ENCODE data around the gene NXT1.
A peak's percentile ranks its signal among the peaks of the same experiment; 100 is the strongest.
"Not testable (repeated sequence)": the region's sequence is repeated elsewhere in the genome, so short reads cannot be mapped to it uniquely, and the experiment has no call there.

NXT1 gene

DNA sequence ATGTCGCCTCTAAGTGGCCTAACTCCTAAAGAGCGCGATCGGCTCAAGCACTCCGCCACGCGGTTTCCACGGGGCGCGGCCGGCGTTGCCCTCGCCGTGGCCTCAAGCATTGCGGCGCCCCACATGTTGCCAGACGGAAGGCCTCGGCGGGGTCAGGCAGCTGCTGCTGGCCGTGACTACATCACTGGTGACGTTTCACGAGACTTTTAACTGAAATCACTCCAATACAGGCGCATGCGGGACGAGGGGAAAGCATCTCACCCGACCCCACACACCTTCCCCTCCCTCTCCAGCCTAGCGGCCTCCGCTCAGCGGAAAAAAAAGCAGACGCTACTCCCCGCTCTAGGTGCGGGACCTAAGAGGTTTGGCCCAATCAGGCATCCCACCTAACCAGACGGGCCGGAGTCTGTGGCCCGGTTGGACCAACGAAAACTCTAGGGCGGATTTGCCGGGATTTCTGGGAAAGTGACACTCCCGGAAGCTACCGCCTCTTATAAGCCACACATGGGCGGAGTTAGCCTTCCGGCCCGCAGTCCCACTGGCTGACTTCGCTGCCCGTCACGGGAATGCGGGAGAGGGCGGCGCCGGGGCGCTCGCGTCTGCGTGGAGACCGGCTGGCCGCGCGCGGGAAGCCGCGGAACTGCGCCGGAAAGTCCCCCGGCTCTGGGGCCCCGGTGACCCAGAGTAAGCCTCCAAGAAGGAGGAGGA lies at the start of gene NXT1:
NXT1 (plus strand) TSS at position 596 of the 708 bp plus-strand sequence. CDS start 3,251 bp downstream, outside the sequence.
- peak; percentile 96 for DNase-seq

DNA sequence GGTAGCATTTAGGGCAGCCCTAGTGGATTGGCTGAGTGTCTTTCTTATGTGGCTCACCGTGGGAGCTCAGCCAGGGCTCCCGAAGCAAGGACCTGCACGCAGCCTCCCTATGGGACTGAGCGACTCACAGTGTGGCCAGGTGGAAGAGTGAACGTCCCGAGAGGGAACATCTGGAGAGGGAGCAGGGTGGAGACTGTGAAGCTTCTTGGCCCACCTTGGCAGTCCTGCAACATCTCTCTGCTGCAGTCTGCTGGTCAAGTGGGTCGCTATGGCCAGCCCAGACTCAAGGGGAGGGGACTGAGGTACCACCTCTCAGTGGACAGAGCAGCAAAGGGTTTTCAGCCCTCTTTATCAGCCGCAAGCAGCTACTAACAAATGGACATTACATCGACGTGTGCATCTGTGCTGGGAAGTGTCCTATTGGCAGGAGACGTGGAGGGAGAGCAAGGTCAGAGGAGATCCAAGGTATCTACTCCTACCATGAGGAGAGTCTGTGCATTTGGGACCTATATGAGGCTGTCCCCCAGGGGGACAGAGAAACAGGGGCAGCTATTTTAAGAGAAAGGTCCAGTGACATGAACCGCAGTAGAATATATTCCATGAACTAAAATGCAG lies 49.0 kb upstream of the NXT1 start:
- DNase-seq, result no peak

DNA sequence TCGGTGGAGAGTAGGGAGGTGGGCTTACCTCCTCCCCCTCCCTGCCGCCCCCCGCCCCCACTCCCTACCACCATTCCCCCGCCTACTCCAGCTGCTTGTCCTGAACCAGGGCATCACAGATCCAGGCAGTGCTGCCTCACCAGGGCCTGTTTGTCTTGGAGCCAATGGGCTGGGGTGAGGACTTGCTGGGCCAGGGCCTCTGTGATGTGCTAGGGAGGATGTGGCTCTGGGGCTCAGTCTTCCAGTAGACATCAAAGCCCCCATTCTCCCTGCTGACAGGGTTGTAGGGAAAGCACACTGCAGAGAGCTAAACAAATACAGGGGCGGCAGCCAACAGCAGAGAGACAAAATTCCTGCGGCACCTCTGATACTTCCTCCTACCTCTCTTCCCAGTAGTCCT lies 48.2 kb upstream of the NXT1 start:
- no peak for DNase-seq

DNA sequence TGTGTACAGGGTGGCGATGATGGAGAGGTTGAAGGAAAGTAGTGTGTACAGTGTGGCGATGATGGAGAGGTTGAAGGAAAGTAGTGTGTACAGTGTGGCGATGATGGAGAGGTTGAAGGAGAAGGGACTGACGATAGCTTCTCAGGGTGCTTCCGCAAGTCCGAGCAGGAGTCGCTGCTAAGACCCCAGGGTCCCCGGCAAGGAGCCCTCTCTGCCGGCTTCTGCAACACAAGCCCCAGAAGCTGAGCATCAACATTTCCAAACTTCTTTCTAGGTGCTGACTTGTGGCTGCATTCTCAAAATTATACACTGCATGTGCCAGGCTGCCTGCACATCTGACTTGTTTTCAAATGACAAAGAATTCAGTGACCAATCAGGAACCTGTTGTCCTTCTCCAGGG lies 47.8 kb upstream of the NXT1 start:
- DNase-seq, result no peak

DNA sequence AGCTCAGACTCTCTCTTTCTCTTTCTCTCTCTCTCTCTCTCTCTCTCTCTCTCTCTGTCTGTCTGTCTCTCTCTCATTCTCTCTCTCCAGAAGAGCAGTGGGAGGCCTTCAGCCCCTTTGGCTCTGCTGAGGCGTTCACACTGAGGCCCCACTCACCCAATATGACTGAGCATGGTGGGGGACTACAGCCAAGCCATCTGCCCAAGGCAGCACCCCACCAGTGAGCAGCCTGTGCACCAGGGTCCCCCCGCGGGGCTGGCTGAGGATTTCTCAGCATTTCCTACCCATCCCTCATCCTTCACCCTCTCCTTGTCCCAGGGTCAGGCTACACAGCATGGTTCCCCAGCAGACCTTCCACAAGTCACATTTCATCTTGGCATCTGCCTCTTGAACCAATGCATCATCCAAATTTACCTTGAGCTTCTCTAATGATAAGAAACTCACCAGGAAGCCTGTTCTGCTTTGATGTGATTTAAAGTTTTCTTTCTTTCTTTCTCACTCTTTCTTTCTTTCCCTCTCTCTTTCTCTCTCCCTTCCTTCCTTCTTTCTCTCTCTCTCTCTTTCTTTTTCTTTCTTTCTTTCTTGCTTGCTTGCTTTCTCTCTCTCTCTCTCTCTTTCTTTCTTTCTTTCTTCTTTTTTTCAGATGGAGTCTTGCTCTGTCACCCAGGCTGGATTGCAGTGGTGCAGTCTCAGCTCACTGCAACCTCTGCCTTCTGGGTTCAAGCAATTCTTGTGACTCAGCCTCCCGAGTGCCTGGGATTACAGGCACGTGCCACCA lies 47.1 kb upstream of the NXT1 start:
- no peak for DNase-seq

DNA sequence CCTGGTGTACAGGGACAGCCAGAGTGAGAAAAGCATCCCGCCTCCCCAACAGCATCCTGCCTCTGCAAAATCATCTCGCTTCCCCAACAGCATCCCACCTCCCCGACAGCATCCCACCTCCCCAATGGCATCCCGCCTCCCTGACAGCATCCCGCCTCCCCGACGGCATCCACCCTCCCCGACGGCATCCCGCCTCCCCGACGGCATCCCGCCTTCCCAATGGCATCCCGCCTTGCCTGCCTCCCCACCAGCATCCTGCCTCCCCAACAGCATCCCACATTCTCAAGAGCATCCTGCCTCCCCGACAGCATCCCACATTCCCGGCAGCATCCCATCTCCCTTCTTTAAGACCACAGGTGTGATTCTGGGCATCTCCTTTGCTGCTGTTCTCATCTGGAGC lies 46.0 kb upstream of the NXT1 start:
- no peak for DNase-seq

DNA sequence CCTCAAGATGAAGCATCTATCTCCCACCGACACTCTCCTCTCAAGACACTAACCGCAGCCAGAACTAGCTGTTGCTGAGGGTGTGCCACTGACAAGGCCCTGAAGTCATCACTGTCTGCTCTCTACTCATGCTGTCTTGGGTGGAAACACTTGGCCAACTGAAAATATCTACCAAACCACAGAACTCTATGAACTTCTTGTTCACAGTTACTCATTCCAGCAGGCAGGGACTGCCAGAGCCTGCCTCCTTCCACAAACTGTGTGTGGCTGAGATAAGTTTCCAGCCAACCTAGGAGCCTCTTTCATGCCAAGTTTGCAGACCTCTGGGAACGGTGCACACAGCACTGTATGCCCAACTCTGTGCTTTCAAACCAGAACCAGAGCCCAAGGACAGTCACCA lies 45.5 kb upstream of the NXT1 start:
- DNase-seq, result no peak

DNA sequence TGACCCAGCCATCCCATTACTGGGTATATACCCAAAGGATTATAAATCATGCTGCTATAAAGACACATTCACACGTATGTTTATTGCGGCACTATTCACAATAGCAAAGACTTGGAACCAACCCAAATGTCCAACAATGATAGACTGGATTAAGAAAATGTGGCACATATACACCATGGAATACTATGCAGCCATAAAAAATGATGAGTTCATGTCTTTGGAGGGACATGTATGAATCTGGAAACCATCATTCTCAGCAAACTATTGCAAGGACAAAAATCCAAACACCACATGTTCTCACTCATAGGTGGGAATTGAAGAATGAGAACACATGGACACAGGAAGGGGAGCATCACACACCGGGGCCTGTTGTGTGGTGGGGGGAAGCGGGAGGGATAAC lies 43.2 kb upstream of the NXT1 start:
- not testable (repeated sequence) for DNase-seq

DNA sequence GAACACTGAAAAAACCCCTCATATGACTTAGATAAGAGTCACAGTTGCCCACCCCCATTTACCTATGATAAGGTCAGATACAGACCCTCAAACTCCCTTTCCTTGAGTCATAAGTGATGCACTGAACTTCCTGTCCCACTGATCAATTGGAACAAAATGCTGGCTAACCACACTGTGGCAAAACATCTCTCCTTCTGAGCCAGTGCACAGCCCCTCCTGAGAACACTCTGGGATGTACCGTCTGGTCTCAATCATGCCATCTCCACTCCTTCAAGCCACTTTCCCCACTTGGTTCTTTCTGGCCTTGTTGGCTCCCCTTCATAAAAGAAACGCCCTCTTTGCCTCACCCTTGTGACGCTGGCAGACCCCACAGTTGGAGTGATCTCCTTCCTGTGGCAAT lies 42.6 kb upstream of the NXT1 start:
- DNase-seq, result no peak

DNA sequence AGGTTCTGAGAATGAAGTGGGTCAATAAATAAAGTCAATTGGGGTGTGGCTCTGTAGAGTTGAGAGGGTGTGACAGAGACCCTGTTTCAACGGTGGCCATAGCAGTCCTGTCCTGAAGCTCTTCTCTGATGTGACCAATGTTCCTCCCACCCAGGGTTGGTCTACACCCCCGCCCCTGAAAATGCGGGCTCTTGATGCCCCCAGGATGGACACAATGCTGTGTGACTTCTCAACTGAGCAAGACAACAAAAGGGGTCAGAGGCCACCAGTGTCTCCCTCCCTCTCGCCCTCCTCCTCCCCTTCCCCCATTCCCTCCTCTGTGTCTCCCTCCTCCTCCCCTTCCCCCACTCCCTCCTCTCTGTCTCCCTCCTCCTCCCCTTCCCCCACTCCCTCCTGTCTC lies 41.7 kb upstream of the NXT1 start:
- DNase-seq, result no peak

DNA sequence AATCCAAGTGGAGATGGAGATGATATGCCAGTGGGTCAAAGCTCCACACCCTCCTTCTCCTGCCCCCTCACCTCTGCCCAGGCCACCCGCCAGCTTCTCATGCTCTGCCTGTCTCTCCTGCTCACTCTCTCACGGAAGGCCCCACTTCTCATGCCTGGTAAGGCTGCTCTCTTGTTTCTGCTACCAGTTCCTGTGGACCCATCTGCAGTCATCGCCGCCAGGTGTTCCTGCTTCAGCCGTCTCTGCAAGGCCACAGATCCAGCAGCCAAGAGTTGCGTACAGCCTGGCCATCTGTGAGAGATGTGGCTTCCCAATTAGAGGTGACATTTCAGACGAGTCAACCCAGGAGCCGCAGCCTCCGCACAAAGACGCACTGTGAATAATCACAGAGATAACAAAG lies 40.8 kb upstream of the NXT1 start:
- no peak for DNase-seq

DNA sequence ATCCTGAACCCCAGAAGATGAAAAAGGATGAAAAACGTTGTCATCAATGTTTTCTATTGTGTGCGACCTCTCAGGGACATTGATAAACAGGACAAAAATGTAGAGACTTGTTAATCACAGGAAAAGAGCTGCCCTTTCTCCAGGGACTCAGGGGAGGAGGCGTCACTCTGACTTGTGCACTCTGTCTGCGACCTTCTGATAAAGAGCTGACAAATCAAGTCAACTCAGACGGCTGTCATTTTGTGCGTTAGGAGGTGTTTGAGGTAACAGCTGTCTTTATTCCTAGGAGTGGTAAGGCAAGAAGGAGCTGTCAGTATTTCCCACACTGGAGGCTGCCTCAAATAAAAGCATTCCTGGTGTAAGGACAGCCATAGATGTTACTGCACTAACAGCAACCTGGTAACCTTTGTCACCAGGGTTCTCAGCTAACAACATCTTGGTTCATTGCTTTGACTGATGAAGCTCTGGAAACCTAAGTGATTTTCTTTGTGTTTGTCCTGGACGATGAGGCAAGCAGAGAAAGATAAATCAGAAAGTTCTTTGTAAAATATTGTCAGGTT lies 38.6 kb upstream of the NXT1 start:
- no peak for DNase-seq

DNA sequence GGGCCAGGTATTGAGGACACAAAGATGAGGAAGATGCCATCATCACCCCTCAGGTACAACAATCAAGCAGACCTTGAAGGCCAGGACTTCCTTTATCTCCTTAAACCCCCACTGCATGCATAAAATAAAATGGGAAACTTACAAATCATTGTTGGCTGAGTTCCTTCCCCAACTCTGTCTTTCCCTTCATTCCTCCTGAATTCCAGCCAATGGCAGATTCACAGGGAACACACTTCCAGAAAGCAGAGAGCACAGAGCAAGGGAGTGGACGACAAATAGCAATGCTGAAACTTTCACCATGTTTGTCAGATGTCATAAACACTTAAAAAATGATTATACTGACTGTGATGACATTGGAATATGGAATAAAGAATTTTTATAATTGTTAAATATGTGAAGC lies 37.3 kb upstream of the NXT1 start:
- no peak for DNase-seq

DNA sequence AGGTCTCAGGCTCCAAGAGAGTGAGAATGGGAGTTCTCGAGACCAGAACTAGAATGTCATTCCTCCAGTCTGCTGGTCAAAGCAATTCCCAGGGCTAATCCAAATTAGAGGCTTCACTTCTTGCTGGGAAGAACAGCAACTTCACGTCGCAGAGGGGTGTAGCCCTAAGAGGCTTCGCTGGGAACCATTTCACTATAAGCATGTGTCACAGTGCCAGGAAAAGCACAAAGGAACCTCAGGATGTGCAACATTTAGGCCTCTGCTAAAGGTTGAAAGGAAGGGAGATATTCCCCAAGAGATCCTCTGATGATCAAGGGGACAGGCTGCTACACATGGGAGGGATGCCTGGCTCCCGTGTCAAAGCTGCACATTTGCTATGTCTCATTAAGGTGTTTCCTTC lies 35.9 kb upstream of the NXT1 start:
- no peak for DNase-seq

DNA sequence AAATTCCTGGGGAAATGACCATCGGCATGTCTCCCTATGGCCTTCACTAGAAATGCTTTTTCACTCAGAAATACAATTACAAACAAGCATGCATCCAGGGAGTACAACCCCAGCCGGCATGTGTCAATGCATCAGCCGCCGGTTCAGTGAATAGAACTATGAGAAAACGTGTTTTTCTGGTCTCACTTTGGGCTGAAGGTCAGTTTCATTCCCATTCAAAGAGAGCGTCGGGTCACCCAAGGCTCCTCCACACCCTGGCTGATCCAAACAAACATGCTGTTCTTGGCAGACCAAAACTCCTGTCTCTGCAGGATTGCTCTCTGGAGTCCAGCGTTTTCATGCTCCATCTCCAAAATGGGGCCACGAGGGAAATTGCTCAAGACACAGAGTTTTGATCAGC lies 35.5 kb upstream of the NXT1 start:
- DNase-seq, result no peak

DNA sequence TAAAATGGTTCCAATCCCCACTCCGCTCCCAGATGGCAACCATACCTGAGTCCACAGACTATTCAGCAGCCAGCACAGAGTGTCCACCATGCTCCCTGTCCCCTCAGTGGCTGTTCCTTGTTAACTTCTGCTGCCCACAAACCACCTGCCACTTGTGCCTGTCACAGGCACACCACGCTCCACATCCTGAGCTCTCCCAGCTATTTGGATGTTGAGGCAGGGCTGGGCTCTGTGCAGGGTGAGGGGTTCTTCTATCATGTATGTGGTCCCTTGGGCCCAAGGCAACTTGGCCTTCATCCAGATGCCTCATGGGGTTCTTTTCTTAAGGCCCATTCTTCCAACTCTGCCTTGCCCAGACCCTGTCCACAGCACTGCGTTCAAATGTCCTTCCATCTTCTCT lies 34.0 kb upstream of the NXT1 start:
- no peak for DNase-seq

DNA sequence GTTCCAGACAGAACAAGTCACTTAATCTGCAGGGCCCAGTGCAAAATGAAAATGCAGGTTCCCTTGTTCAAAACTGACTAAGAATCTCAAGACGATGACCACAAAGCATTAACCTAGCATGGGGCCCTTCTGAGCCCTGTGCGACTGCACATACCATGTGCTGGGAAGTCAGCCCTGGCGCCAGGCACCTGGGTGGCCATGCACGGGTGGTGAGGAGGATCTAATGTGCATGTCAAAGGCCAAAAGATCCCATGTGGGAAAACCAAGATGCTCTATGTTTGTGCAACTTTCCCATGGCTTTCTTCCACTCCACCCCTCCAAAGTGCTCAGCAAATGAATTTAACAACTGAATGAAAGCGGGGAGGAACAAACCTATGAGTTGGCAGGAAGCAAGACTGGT lies 33.5 kb upstream of the NXT1 start:
- DNase-seq, result no peak

DNA sequence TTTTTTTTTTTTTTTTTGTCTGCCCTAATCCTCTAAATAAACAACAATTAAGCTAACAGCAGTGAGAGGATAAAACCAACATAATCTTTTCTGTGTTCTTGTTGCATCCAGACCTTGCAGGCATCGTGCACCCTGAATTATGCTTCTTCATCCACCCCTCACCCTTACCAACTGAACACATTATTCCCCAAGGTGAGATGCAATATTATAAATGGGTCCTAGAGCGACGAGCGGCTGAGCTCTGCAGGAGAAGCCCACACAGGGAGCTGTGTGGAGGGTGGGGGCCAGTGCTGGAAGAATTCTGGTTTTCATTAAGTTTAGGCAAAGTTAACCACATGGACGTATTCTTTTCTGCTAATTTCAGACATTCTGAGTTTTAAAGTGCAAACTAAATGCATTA lies 32.2 kb upstream of the NXT1 start:
- no peak for DNase-seq

DNA sequence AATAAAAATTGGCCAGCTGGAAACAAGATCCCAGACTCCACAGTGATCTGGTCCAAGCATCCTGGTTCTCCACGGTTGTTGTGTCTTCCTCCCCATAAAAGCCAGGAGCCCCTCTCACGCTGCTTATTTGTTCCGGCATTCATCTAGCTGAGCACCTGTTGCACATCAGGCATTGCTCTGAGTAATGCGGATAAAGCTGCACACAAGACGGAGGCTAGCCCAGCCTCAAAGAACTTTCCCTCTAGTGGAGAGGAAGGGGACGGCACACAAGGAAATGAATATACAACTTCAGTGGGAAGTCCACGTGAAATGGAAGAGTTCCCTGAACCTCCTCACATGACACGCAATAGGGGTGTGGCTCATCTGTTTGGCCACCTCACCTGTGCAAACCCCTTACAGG lies 30.3 kb upstream of the NXT1 start:
- no peak for DNase-seq

DNA sequence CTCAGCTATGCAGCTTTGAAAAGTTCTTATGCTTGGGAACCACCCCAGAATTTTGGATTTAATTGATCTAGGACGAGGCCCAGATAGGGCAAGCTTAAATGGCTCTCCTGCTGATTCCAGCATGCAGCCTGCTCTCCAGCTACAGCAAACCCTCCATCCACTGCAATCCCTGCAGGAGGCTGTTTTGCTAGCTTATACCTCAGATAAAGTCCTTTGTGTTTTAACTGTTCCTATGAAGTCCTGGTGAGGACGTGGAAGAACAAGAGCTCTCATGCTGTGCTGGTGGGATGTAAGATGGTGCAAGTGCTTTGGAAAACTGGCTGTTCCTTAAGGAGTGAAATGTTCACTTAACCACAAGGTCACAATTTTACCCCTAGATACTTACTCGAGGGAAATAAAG lies 25.5 kb upstream of the NXT1 start:
- no peak for DNase-seq

DNA sequence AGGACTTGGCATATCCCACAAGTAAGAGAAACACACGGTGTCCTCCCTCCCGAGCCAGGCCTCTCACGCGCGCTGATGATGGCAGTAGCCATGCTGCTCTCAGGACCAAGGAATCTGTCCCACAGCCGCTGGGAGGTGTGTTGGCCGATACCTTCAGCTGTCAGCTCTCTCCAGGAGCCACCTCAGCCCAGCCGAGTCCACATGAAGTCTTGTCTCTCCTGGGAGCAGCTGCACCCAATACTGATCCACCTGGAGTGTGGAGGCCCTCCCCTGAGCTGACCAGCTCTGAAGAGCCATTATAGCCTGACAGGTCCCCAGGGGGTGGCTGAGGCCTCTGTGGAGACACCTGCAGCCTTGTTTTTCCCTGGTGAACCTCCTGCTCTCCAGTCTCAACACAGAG lies 23.8 kb upstream of the NXT1 start:
- DNase-seq, result no peak

DNA sequence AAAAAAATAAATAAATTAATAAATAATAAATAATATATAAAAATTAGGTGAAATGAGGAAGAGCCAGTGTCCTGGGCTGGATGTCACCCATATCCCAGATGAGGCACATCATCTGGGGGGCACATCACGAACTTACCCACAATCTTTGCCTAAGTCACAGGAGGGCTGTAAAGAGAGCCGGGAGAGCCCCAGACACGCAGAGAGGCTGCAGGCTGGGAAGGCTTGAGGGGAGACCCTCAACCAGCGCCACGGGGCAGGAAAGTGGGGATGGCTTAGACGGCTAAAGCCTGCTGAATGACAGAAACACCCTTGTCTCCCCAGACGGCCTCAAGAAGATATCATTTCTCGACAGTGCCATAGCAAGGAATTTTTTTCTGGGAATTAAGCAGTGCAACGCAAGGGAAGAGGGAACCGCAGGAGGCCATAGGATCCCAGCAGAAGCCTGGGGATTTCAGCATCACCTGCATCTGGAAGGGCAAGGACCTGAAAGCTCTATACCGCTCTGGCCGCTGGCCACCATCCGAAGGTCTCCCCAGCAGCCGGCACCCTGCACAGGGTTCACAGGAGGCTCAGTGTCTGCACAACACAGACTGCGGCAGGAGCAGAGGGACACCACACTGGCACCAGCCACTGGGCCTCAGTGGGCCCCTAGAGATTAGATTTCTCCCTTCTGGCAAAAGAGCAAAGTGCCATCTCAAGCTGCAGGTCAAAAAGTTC lies 22.8 kb upstream of the NXT1 start:
- DNase-seq, result no peak
